Peyer's patch (tissue), 4 donors: ENCODE data around the gene MPHOSPH10.

Source experiments
- POLR2A ChIP-seq, 2 donors: fragments of 450-650 bp; IDR thresholded peaks; one replicate each; pipeline ENCODE4 v1.5.1; 2017; ENCODE audit warnings: antibody characterized with exemption in 2 of 2, mild to moderate bottlenecking in 2 of 2, moderate library complexity in 2 of 2
- TF ChIP-seq, protein P1 (sequence below), 6 experiments: fragments of 450-650 bp in 4 of 6; fragments of 200-600 bp in 2 of 6; sonication (generic) in 1 of 6; IDR thresholded peaks; one replicate each; pipeline ENCODE4 v1.5.1; 2017 to 2019; ENCODE audit warnings: antibody characterized with exemption in 6 of 6, mild to moderate bottlenecking in 3 of 6, moderate library complexity in 1 of 6

DNA sequence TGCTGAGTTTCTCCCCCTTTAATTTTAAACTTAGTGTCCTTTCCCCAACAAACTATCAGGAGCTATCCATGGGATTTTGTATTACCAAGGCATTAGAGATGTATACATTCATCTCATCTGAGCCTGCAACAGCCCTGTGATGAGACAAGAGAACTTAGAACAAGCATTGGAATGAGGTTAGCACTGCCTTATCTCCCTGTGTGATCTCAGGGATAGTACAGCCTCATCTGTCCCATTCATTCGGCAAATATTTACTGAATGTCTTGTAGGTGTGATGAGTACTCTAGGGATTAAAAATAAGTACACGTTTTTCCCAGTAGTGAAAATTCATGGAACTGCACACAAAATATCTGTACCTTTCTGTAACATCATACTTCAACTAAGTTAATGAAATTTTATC is 50.9 kb downstream of the MPHOSPH10 start:
- TF ChIP-seq, protein P1, sequence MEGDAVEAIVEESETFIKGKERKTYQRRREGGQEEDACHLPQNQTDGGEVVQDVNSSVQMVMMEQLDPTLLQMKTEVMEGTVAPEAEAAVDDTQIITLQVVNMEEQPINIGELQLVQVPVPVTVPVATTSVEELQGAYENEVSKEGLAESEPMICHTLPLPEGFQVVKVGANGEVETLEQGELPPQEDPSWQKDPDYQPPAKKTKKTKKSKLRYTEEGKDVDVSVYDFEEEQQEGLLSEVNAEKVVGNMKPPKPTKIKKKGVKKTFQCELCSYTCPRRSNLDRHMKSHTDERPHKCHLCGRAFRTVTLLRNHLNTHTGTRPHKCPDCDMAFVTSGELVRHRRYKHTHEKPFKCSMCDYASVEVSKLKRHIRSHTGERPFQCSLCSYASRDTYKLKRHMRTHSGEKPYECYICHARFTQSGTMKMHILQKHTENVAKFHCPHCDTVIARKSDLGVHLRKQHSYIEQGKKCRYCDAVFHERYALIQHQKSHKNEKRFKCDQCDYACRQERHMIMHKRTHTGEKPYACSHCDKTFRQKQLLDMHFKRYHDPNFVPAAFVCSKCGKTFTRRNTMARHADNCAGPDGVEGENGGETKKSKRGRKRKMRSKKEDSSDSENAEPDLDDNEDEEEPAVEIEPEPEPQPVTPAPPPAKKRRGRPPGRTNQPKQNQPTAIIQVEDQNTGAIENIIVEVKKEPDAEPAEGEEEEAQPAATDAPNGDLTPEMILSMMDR (IDR thresholded peaks at IDR 0.05) = no peak
- no peak for TF ChIP-seq POLR2A (IDR thresholded peaks at IDR 0.05)
